Measurements from ENCODE around the gene EFCAB11.

DNA sequence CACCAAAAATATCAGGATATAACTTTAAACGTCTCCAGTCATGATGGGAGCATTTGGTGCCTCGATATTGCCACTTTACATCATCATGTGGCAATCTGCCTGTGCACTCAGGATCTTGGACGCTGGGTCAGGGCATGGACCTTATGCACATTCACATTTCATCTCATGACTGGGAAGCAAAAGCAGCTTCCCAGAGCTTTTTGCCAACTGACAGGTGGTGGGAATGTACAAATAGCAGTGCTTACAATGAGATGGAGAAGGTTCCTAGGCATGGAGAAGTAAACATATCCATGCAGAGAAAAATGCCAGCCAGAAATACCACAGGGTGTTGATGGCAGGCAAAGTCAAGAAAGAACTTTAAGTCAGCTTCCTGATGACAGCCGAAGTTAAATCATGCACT lies 30.3 kb downstream of the EFCAB11 start:
- TF ChIP-seq, protein P1, sequence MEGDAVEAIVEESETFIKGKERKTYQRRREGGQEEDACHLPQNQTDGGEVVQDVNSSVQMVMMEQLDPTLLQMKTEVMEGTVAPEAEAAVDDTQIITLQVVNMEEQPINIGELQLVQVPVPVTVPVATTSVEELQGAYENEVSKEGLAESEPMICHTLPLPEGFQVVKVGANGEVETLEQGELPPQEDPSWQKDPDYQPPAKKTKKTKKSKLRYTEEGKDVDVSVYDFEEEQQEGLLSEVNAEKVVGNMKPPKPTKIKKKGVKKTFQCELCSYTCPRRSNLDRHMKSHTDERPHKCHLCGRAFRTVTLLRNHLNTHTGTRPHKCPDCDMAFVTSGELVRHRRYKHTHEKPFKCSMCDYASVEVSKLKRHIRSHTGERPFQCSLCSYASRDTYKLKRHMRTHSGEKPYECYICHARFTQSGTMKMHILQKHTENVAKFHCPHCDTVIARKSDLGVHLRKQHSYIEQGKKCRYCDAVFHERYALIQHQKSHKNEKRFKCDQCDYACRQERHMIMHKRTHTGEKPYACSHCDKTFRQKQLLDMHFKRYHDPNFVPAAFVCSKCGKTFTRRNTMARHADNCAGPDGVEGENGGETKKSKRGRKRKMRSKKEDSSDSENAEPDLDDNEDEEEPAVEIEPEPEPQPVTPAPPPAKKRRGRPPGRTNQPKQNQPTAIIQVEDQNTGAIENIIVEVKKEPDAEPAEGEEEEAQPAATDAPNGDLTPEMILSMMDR (IDR thresholded peaks at IDR 0.05), result no peak
- TF ChIP-seq POLR2A (IDR thresholded peaks at IDR 0.05), result no peak

Data from gastroesophageal sphincter (tissue), 3 donors.